CD14-positive monocyte (primary cell): ENCODE data around the gene ANKRD26. TPM values are rescaled to one million over a fixed set of nuclear protein-coding genes. Genes with fewer than 3 reads are reported as not detected.

Source experiments
- DNase-seq, 3 donors: peaks; one replicate each; pipeline ENCODE4 v3.0.0-alpha.2; 2011 to 2022
- H2AFZ ChIP-seq: 2 replicates; pipeline ENCODE4 v1.6.0; 2012; ENCODE audit warnings: mild to moderate bottlenecking, low read depth, low read length, inconsistent platforms; ENCODE audit not compliant: insufficient read depth, poor library complexity, severe bottlenecking
- H3K27ac ChIP-seq, 2 donors: 1 replicate in 1 of 2; 2 replicates in 1 of 2; pipeline ENCODE4 v1.5.1; 2012 to 2013; ENCODE audit warnings: low read length in 2 of 2, control low read depth in 1 of 2, inconsistent platforms in 1 of 2, low read depth in 1 of 2, mild to moderate bottlenecking in 1 of 2
- H3K27me3 ChIP-seq, 2 donors: one replicate each; pipeline versions ENCODE4 v1.6.0 to v1.6.1; 2011 to 2013; ENCODE audit warnings: low read length in 2 of 2; ENCODE audit not compliant: control insufficient read depth in 2 of 2, insufficient read depth in 2 of 2
- H3K36me3 ChIP-seq, 2 donors: replicated peaks in 1 of 2; 1 replicate in 1 of 2; 2 replicates in 1 of 2; pipeline versions ENCODE4 v1.5.1 to v1.6.1; 2012 to 2013; ENCODE audit warnings: low read length in 2 of 2, control low read depth in 1 of 2, inconsistent platforms in 1 of 2, mild to moderate bottlenecking in 1 of 2; ENCODE audit not compliant: insufficient read depth in 2 of 2, control insufficient read depth in 1 of 2
- H3K4me1 ChIP-seq, 2 donors: 1 replicate in 1 of 2; 2 replicates in 1 of 2; pipeline versions ENCODE4 v1.5.1 to v1.6.1; 2012 to 2013; ENCODE audit warnings: low read length in 2 of 2, control low read depth in 1 of 2, inconsistent platforms in 1 of 2, mild to moderate bottlenecking in 1 of 2, moderate library complexity in 1 of 2; ENCODE audit not compliant: insufficient read depth in 2 of 2, control insufficient read depth in 1 of 2
- H3K4me2 ChIP-seq: replicated peaks from 2 replicates; pipeline ENCODE3; 2012; ENCODE audit warnings: low read length, moderate library complexity, mild to moderate bottlenecking; ENCODE audit not compliant: poor library complexity, severe bottlenecking; ENCODE audit errors: extremely low read depth
- H3K4me3 ChIP-seq, 3 experiments: fragments of 200-600 bp in 1 of 3; sonication (generic) in 1 of 3; replicated peaks in 1 of 3; 1 replicate in 2 of 3; 2 replicates in 1 of 3; pipeline ENCODE4 v1.5.1; 2011 to 2013; ENCODE audit warnings: low read length in 3 of 3, mild to moderate bottlenecking in 3 of 3, control low read depth in 2 of 3, low read depth in 2 of 3, inconsistent platforms in 1 of 3, moderate library complexity in 1 of 3
- H3K79me2 ChIP-seq: 2 replicates; pipeline ENCODE4 v1.6.0; 2012; ENCODE audit warnings: mild to moderate bottlenecking, control low read depth, inconsistent platforms, low read length, moderate library complexity; ENCODE audit not compliant: insufficient read depth
- H3K9ac ChIP-seq: 2 replicates; pipeline ENCODE4 v1.6.0; 2017; ENCODE audit warnings: low read length, mild to moderate bottlenecking; ENCODE audit not compliant: insufficient read depth, poor library complexity, severe bottlenecking
- H3K9me3 ChIP-seq, 2 donors: replicated peaks in 1 of 2; 1 replicate in 1 of 2; 2 replicates in 1 of 2; pipeline versions ENCODE4 v1.5.1 to v1.6.1; 2012 to 2013; ENCODE audit warnings: low read length in 2 of 2, control low read depth in 1 of 2; ENCODE audit not compliant: control insufficient read depth in 1 of 2, insufficient read depth in 1 of 2
- H4K20me1 ChIP-seq: 2 replicates; pipeline ENCODE4 v1.6.0; 2012; ENCODE audit warnings: mild to moderate bottlenecking, low read length, control low read depth, moderate library complexity; ENCODE audit not compliant: insufficient read depth
- H3K27ac Mint-ChIP-seq, 7 donors: one replicate each; pipeline ENCODE4 v1.8.0; 2020; ENCODE audit warnings: mild to moderate bottlenecking in 7 of 7, mixed read lengths in 7 of 7, moderate library complexity in 6 of 7, inconsistent platforms in 2 of 7
- H3K27me3 Mint-ChIP-seq, 3 donors: one replicate each; pipeline ENCODE4 v1.8.0; 2021 to 2022; ENCODE audit warnings: low read depth in 3 of 3, mild to moderate bottlenecking in 3 of 3, mixed read lengths in 3 of 3, moderate library complexity in 3 of 3, inconsistent platforms in 1 of 3
- H3K36me3 Mint-ChIP-seq, 2 donors: one replicate each; pipeline ENCODE4 v1.8.0; 2020; ENCODE audit warnings: mixed read lengths in 2 of 2, inconsistent platforms in 1 of 2, mild to moderate bottlenecking in 1 of 2
- H3K4me1 Mint-ChIP-seq: one replicate; pipeline ENCODE4 v1.8.0; 2020; ENCODE audit warnings: mild to moderate bottlenecking, mixed read lengths
- H3K4me3 Mint-ChIP-seq, 2 donors: one replicate each; pipeline ENCODE4 v1.8.0; 2020; ENCODE audit warnings: mild to moderate bottlenecking in 2 of 2, mixed read lengths in 2 of 2, moderate library complexity in 1 of 2
- H3K9me3 Mint-ChIP-seq, 7 donors: one replicate each; pipeline ENCODE4 v1.8.0; 2020 to 2022; ENCODE audit warnings: mixed read lengths in 7 of 7, mild to moderate bottlenecking in 6 of 7, moderate library complexity in 6 of 7, inconsistent platforms in 2 of 7
- CTCF ChIP-seq: fragments of 200-600 bp; IDR thresholded peaks from one replicate; pipeline ENCODE4 v1.8.0; 2022; ENCODE audit warnings: antibody characterized with exemption, mild to moderate bottlenecking
- WGBS: methylation state at CpG from one replicate; pipeline ENCODE4 v1.1.5; 2013; ENCODE audit warnings: missing lambda C conversion rate; ENCODE audit not compliant: insufficient coverage; 5-methylcytosine and 5-hydroxymethylcytosine counted together
- intact Hi-C, 2 donors: fragments of 100-400 bp; cut with micrococcal nuclease; formaldehyde crosslinking; loops; one replicate each; pipeline versions ENCODE4 v1.15.0 to v1.15.1; 2023
- polyA plus RNA-seq, 3 donors: library from polyadenylated mRNA; depleted of rRNA in 1 of 3; unstranded in 2 of 3; stranded (reverse) in 1 of 3; fragments of 300-500 nt in 2 of 3; fragments of >200 nt in 1 of 3; fragmentation: Illumina TruSeq in 2 of 3; gene quantifications; 1 replicate in 2 of 3; 2 replicates in 1 of 3; pipeline ENCODE4 v1.2.3, GENCODE V29; 2012 to 2021

ANKRD26 gene
- polyA plus RNA-seq, 3 donors: 0.36 to 0.73 (median 0.36) TPM

GRCh38 chr10:27088119-27089044 is 11.9 kb downstream of the ANKRD26 start:
- no peak overlapping the region for H3K9ac ChIP-seq
- no peaks in the 10 kb centered on the region for H4K20me1 ChIP-seq
- no CpG with 5 or more reads among the region's 5 CpGs for WGBS
- intact Hi-C loops: loop anchor here in 1 of 2 donors (10.0 kb wide), 1 partner anchor 204 kb away; no protein-coding TSS in a partner anchor
- H3K27ac ChIP-seq: no peak overlapping the region
- no peak for DNase-seq
- no peaks in the 10 kb centered on the region for H3K79me2 ChIP-seq
- peaks cover 0 to 42% of the 10 kb centered on the region in 2 donors for H3K36me3 ChIP-seq
- H3K4me1 ChIP-seq: no peaks in the 10 kb centered on the region
- H3K27me3 Mint-ChIP-seq: no peaks in the 10 kb centered on the region
- H3K36me3 Mint-ChIP-seq: peaks cover 28 to 40% of the 10 kb centered on the region in 2 donors
- no peak overlapping the region for H3K27ac Mint-ChIP-seq
- no peaks in the 10 kb centered on the region for H3K4me1 Mint-ChIP-seq
- TF ChIP-seq CTCF: no peak
- no peak overlapping the region for H3K4me2 ChIP-seq
- no peak overlapping the region for H3K4me3 ChIP-seq
- H3K9me3 Mint-ChIP-seq: no peaks in the 10 kb centered on the region
- no peaks in the 10 kb centered on the region for H3K27me3 ChIP-seq
- no peaks in the 10 kb centered on the region for H3K9me3 ChIP-seq
- H2AFZ ChIP-seq: no peak overlapping the region
- no peak overlapping the region for H3K4me3 Mint-ChIP-seq

- Histone ChIP-seq H4K20me1 (no peaks in the 10 kb centered on the region), H3K4me3 (no peak overlapping the region), H3K4me1 (no peaks in the 10 kb centered on the region), H3K27ac (no peak overlapping the region), H3K4me2 (no peak overlapping the region), H3K9ac (no peak overlapping the region), H3K36me3 (peaks cover 25 to 80% of the 10 kb centered on the region in 2 donors), H3K27me3 (no peaks in the 10 kb centered on the region), H3K9me3 (peaks cover 17 to 23% of the 10 kb centered on the region in 2 donors), H2AFZ (no peak overlapping the region), H3K79me2 (no peaks in the 10 kb centered on the region)
- TF ChIP-seq CTCF: no peak
- 93% methylated on average over 6 of the region's 6 CpGs for WGBS
- H3K27me3 Mint-ChIP-seq: peaks cover 0 to 2% (median 0%) of the 10 kb centered on the region in 3 donors
- H3K4me3 Mint-ChIP-seq: no peak overlapping the region
- no peaks in the 10 kb centered on the region for H3K4me1 Mint-ChIP-seq
- no peak overlapping the region for H3K27ac Mint-ChIP-seq
- no peak for DNase-seq
- peaks cover 8 to 34% (median 22%) of the 10 kb centered on the region in 7 donors for H3K9me3 Mint-ChIP-seq
- intact Hi-C loops: no loop called here
- H3K36me3 Mint-ChIP-seq: peaks cover 75 to 92% of the 10 kb centered on the region in 2 donors
Observed at GRCh38 chr10:27072436-27073114, 27.7 kb downstream of the ANKRD26 start.
